Vagina (tissue), 2 donors: Measurements from ENCODE around the gene ZFHX3. TPM values are rescaled to one million over a fixed set of nuclear protein-coding genes. Genes with fewer than 3 reads are reported as not detected.
"Not testable (repeated sequence)": the region's sequence is repeated elsewhere in the genome, so short reads cannot be mapped to it uniquely, and the experiment has no call there.

Experiments
- DNase-seq, 2 donors: peaks; one replicate each; pipeline ENCODE4 v3.0.0-alpha.2; 2017; ENCODE audit errors: extremely low spot score in 2 of 2
- H3K27ac ChIP-seq: fragments of 200-600 bp; sonication (generic); one replicate; pipeline ENCODE4 v1.5.1; 2019
- H3K27me3 ChIP-seq: fragments of 200-600 bp; sonication (generic); one replicate; pipeline ENCODE4 v1.5.1; 2019
- H3K36me3 ChIP-seq, 2 donors: fragments of 200-600 bp; sonication (generic); one replicate each; pipeline ENCODE4 v1.5.1; 2017 to 2019
- H3K4me1 ChIP-seq: fragments of 200-600 bp; sonication (generic); one replicate; pipeline ENCODE4 v1.5.1; 2019
- H3K4me3 ChIP-seq, 2 donors: fragments of 200-600 bp; sonication (generic); 1 replicate in 1 of 2; 2 replicates in 1 of 2; pipeline ENCODE4 v1.5.1; 2016 to 2019
- H3K9me3 ChIP-seq: fragments of 200-600 bp; sonication (generic); one replicate; pipeline ENCODE4 v1.5.1; 2019
- POLR2A ChIP-seq, 2 donors: fragments of 450-650 bp; IDR thresholded peaks; one replicate each; pipeline ENCODE4 v1.6.1; 2017; ENCODE audit warnings: antibody characterized with exemption in 2 of 2, mild to moderate bottlenecking in 2 of 2, moderate library complexity in 2 of 2
- POLR2AphosphoS5 ChIP-seq, 2 donors: sonication (generic); formaldehyde crosslinking; IDR thresholded peaks; one replicate each; pipeline ENCODE4 v1.9.0; 2017; ENCODE audit warnings: antibody characterized with exemption in 2 of 2, mild to moderate bottlenecking in 2 of 2, low read depth in 1 of 2; ENCODE audit not compliant: insufficient read depth in 1 of 2
- intact Hi-C: fragments of 100-400 bp; cut with DNase I; formaldehyde crosslinking; loops from one replicate; pipeline ENCODE4 v1.15.1; 2023
- total RNA-seq: library from RNA; depleted of rRNA; stranded (reverse); fragments of >200 nt; gene quantifications from one replicate; pipeline ENCODE4 v1.2.3, GENCODE V29; 2016
- TF ChIP-seq, protein P1 (sequence below), 3 experiments: fragments of 450-650 bp in 2 of 3; fragments of 200-600 bp in 1 of 3; sonication (generic) in 1 of 3; IDR thresholded peaks; one replicate each; pipeline ENCODE4 v1.5.1; 2017 to 2019; ENCODE audit warnings: antibody characterized with exemption in 3 of 3, mild to moderate bottlenecking in 2 of 3, moderate library complexity in 2 of 3

The ZFHX3 gene
- total RNA-seq, 1 donor from 2014 or later: 28.0 TPM

DNA sequence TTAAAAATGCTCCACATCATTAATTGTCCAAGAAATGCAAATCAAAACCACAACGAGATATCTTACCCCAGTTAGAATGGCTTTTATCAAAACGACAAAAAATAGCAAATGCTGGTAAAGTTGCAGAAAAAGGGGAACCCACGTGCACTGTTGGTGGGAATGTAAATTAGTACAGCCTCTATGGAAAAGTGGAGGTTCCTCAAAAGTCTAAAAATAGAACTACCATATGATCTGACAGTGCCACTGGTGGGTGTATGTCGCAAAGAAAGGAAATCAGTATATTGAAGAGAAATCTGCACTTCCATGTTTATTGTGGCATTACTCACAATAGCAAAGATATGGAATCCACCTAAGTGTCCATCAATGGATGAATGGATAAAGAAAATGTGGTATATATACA is 38.2 kb upstream of the ZFHX3 start:
- DNase-seq: no peak
- Histone ChIP-seq H3K36me3 (no peaks in the 10 kb centered on the region), H3K9me3 (no peaks in the 10 kb centered on the region), H3K4me3 (no peak overlapping the region), H3K27me3 (no peaks in the 10 kb centered on the region), H3K27ac (no peak overlapping the region), H3K4me1 (peaks cover 5% of the 10 kb centered on the region)
- TF ChIP-seq POLR2AphosphoS5 (IDR thresholded peaks at IDR 0.05; ENCODE audit: insufficient read depth in 1 of 2, low read depth in 1 of 2) (no peak), POLR2A (IDR thresholded peaks at IDR 0.05) (no peak)
- TF ChIP-seq, protein P1, sequence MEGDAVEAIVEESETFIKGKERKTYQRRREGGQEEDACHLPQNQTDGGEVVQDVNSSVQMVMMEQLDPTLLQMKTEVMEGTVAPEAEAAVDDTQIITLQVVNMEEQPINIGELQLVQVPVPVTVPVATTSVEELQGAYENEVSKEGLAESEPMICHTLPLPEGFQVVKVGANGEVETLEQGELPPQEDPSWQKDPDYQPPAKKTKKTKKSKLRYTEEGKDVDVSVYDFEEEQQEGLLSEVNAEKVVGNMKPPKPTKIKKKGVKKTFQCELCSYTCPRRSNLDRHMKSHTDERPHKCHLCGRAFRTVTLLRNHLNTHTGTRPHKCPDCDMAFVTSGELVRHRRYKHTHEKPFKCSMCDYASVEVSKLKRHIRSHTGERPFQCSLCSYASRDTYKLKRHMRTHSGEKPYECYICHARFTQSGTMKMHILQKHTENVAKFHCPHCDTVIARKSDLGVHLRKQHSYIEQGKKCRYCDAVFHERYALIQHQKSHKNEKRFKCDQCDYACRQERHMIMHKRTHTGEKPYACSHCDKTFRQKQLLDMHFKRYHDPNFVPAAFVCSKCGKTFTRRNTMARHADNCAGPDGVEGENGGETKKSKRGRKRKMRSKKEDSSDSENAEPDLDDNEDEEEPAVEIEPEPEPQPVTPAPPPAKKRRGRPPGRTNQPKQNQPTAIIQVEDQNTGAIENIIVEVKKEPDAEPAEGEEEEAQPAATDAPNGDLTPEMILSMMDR (IDR thresholded peaks at IDR 0.05): no peak
- intact Hi-C loops: no loop called here

DNA sequence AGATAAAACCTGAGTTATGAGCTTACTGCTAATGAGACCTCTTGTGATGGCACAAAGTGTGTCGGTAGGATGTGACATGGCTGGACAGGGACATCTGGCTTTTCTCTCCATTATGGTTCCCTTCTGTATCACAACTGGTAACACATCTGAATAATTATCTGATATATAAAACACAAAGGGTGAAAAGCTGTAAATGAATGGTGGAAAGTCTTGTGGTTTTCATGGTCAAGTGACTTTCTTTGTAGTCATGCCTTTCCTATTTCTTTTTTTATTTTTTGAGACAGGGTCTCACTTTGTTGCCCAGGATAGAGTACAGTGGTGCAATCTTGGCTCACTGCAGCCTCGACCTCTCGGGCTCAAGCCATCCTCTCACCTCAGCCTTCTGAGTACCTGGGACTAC is 35.3 kb upstream of the ZFHX3 start:
- H3K27ac ChIP-seq: peak overlapping the region; percentile 31
- no peaks in the 10 kb centered on the region for H3K36me3 ChIP-seq
- H3K9me3 ChIP-seq: no peaks in the 10 kb centered on the region
- H3K4me3 ChIP-seq: no peak overlapping the region
- TF ChIP-seq POLR2AphosphoS5 (IDR thresholded peaks at IDR 0.05; ENCODE audit: insufficient read depth in 1 of 2, low read depth in 1 of 2) (no peak), POLR2A (IDR thresholded peaks at IDR 0.05) (no peak)
- TF ChIP-seq, protein P1 (IDR thresholded peaks at IDR 0.05): no peak
- peaks cover 5% of the 10 kb centered on the region for H3K4me1 ChIP-seq
- H3K27me3 ChIP-seq: no peaks in the 10 kb centered on the region
- no peak for DNase-seq
- intact Hi-C loops: no loop called here

DNA sequence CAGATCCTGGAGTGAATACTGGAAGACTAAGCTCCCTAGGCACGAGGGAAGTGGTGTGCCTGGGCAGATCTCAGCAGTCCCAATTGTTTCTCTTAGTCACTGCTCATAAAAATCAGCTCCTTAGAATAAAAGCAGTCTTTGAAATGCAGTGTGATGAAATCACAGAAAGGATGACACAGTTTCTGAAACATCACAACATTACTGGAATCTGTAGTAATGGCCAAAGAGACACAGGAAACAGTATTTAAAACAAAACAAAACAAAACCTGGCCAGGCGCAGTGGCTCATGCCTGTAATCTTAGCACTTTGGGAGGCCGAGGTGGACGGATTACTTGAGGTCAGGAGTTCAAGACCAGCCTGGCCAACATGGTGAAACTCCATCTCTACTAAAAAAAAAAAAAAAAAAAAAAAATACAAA is 34.7 kb upstream of the ZFHX3 start:
- H3K4me1 ChIP-seq, intact Hi-C loops, H3K9me3 ChIP-seq, H3K27me3 ChIP-seq, DNase-seq, H3K4me3 ChIP-seq, H3K36me3 ChIP-seq: not testable (repeated sequence)
- TF ChIP-seq POLR2AphosphoS5 (IDR thresholded peaks at IDR 0.05; ENCODE audit: insufficient read depth in 1 of 2, low read depth in 1 of 2): peak; percentile 55 to 94
- peak overlapping the region; percentile 31 for H3K27ac ChIP-seq

DNA sequence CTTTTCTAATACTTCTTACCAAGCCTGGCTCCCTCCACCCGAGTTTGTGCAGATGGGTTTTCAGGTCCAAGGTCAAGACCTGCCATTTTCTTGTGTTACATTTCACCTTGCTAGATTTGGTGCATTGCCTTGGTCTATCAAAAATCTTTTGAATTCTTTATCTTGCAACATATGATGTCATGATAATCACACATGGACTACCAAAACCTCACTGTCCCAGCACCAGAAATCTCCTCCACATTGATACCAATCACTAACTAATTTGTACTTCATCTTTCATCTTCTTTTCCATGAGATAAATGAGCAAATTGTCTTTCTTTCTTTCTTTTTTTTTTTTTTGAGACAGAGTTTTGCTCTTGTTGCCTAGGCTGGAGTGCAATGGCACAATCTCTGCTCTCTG is 33.0 kb upstream of the ZFHX3 start:
- intact Hi-C loops: no loop called here
- Histone ChIP-seq H3K9me3 (no peaks in the 10 kb centered on the region), H3K4me3 (no peak overlapping the region), H3K4me1 (peaks cover 5% of the 10 kb centered on the region), H3K27me3 (no peaks in the 10 kb centered on the region), H3K36me3 (no peaks in the 10 kb centered on the region), H3K27ac (no peak overlapping the region)
- TF ChIP-seq, protein P1 (IDR thresholded peaks at IDR 0.05): no peak
- TF ChIP-seq POLR2A (IDR thresholded peaks at IDR 0.05) (no peak), POLR2AphosphoS5 (IDR thresholded peaks at IDR 0.05; ENCODE audit: insufficient read depth in 1 of 2, low read depth in 1 of 2) (no peak)
- DNase-seq: no peak

DNA sequence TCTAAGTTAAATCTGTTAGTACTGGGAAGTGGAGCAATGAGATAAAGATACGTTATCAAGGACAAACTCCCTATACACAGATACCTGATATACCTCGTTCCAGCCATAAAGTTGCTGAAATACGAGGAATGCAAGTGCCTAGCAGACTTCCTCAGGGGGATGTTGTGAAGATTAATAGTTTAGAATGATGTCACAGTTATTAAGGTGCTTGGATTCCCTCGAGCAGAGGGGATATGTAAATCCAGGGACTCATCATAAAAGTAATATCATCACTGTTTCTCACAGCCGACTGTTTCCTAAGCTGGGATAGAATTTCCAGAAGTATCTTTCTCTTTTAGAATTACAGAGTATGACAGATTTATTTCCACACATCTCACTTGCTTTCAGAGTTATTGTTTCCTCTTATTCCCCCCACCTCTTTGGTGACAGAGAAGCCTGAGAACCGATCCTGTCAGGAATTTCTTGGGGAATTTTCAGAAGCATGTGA is 28.4 kb upstream of the ZFHX3 start:
- Histone ChIP-seq H3K27ac (no peak overlapping the region), H3K27me3 (no peaks in the 10 kb centered on the region), H3K9me3 (no peaks in the 10 kb centered on the region), H3K4me1 (peaks cover 4% of the 10 kb centered on the region), H3K36me3 (no peaks in the 10 kb centered on the region), H3K4me3 (no peak overlapping the region)
- TF ChIP-seq POLR2AphosphoS5 (IDR thresholded peaks at IDR 0.05; ENCODE audit: insufficient read depth in 1 of 2, low read depth in 1 of 2) (no peak), POLR2A (IDR thresholded peaks at IDR 0.05) (no peak)
- TF ChIP-seq, protein P1 (IDR thresholded peaks at IDR 0.05): no peak
- intact Hi-C loops: no loop called here
- DNase-seq: no peak
